UCSD-AML1 (cell line): ENCODE data around the gene NOS3.
A peak's percentile ranks its signal among the peaks of the same experiment; 100 is the strongest.

ENCODE experiments used
- DNase-seq: peaks from one replicate; lab custom pipeline; 2025; ENCODE audit not compliant: unreplicated experiment; lab: John Stamatoyannopoulos, UW

NOS3 gene

GRCh38 chr7:150964593-150965111, 26.2 kb upstream of the NOS3 start:
- peak; percentile 20 for DNase-seq

GRCh38 chr7:150965273-150965830, 25.5 kb upstream of the NOS3 start:
- DNase-seq: no peak

GRCh38 chr7:150966002-150966401, 24.8 kb upstream of the NOS3 start:
- no peak for DNase-seq

GRCh38 chr7:150967349-150967748, 23.5 kb upstream of the NOS3 start:
- DNase-seq: no peak

GRCh38 chr7:150968056-150968733, 22.6 kb upstream of the NOS3 start:
- DNase-seq: no peak

GRCh38 chr7:150968734-150969372, 22.0 kb upstream of the NOS3 start:
- no peak for DNase-seq

GRCh38 chr7:150969475-150969874, 21.3 kb upstream of the NOS3 start:
- DNase-seq: no peak

GRCh38 chr7:150970424-150970823, 20.4 kb upstream of the NOS3 start:
- DNase-seq: no peak

- DNase-seq: no peak
Observed at GRCh38 chr7:150971242-150972022, 19.4 kb upstream of the NOS3 start.

- DNase-seq: no peak
Observed at GRCh38 chr7:150972023-150972468, 18.8 kb upstream of the NOS3 start.

- no peak for DNase-seq
Observed at GRCh38 chr7:150972741-150973140, 18.1 kb upstream of the NOS3 start.

GRCh38 chr7:150973571-150974451, 17.0 kb upstream of the NOS3 start:
- DNase-seq: no peak

GRCh38 chr7:150974468-150975391, 16.1 kb upstream of the NOS3 start:
- no peak for DNase-seq

GRCh38 chr7:150975536-150976319, 15.1 kb upstream of the NOS3 start:
- no peak for DNase-seq

GRCh38 chr7:150976529-150977381, 14.1 kb upstream of the NOS3 start:
- no peak for DNase-seq

- DNase-seq: no peak
Observed at GRCh38 chr7:150977382-150978125, 13.3 kb upstream of the NOS3 start.
